BLaER1 treated with 17β-estradiol and CSF1 and Interleukin-3, amounts not matched to agents 10 nM and 100 nM (cell line): ENCODE results near the gene HIBCH.
"Not testable (repeated sequence)": the region's sequence is repeated elsewhere in the genome, so short reads cannot be mapped to it uniquely, and the experiment has no call there.

ENCODE experiments used
- H3K27ac ChIP-seq, 11 experiments: shearing (Covaris generic); formaldehyde crosslinking; 2 replicates each; pipeline ENCODE4 v1.8.1; 2022
- H3K27me3 ChIP-seq, 11 experiments: shearing (Covaris generic); formaldehyde crosslinking; 2 replicates each; pipeline ENCODE4 v1.8.1; 2022
- H3K36me3 ChIP-seq, 11 experiments: shearing (Covaris generic); formaldehyde crosslinking; 2 replicates each; pipeline ENCODE4 v1.8.1; 2022
- H3K4me1 ChIP-seq, 10 experiments: shearing (Covaris generic); formaldehyde crosslinking; 2 replicates each; pipeline ENCODE4 v1.8.1; 2022
- H3K4me2 ChIP-seq, 11 experiments: shearing (Covaris generic); formaldehyde crosslinking; 2 replicates each; pipeline ENCODE4 v1.8.1; 2022
- H3K4me3 ChIP-seq, 10 experiments: shearing (Covaris generic); formaldehyde crosslinking; 2 replicates each; pipeline ENCODE4 v1.8.1; 2022
- H3K9ac ChIP-seq, 11 experiments: shearing (Covaris generic); formaldehyde crosslinking; 2 replicates each; pipeline ENCODE4 v1.8.1; 2022
- H3K9me3 ChIP-seq, 11 experiments: shearing (Covaris generic); formaldehyde crosslinking; replicated peaks in 1 of 11; 2 replicates each; pipeline ENCODE4 v1.8.1; 2022
- H4K20me1 ChIP-seq, 11 experiments: shearing (Covaris generic); formaldehyde crosslinking; 2 replicates each; pipeline ENCODE4 v1.8.1; 2022
- Cebpa-rat ChIP-seq, 11 experiments: shearing (Covaris generic); IDR thresholded peaks; 2 replicates each; pipeline ENCODE4 v1.8.1; 2022

Gene HIBCH

DNA sequence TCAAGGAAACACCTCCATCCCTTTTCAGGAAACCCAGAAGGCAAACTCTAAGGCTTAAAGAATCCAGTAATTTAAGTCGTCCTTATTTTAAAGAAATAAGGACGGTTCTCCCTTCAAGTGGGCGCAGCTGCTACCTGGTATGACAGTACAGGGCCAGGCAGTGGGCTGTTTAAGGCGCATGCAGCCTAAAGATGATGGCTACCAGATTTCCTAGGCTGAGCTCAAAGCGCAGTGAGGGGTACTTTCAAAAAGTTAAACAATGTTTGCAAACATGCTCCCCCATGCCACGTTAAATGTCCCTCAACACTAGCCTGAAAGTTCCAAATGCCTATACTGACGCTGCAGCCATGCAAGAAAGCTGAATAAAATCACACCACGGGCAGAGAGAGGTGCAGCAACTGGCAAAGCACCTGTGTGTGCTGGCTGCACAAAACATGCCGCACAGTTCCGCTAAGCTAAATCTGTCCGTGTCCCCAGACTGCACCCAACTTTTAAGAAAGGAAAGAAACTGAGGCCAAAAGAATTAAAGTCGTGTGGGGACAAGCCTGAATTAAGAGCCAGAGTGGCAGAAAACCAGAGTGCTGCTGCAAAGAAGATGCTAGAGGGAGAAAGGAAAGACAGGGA is 583 bp downstream of the HIBCH start:
- no peak for TF ChIP-seq Cebpa-rat (IDR thresholded peaks at IDR 0.05)
- peak overlapping the region; percentile 70 to 95 (median 89) for H3K4me2 ChIP-seq
- no peaks in the 10 kb centered on the region for H3K36me3 ChIP-seq
- peak overlapping the region in 10 of 11 experiments; percentile 34 to 73 (median 62); a peak in 19 of 22 replicates for H3K27ac ChIP-seq
- H3K4me1 ChIP-seq, result peaks cover 31 to 46% (median 40%) of the 10 kb centered on the region in 10 experiments
- H3K9me3 ChIP-seq, result no peaks in the 10 kb centered on the region
- peak overlapping the region; percentile 59 to 80 (median 77) for H3K9ac ChIP-seq
- peaks cover 0 to 6% (median 0%) of the 10 kb centered on the region in 11 experiments; a peak in 3 of 22 replicates for H4K20me1 ChIP-seq
- H3K4me3 ChIP-seq, result peak overlapping the region; percentile 59 to 83 (median 68)
- no peaks in the 10 kb centered on the region for H3K27me3 ChIP-seq

GRCh38 chr2:190318514-190318913 is 1.1 kb downstream of the HIBCH start:
- 0 out of 22 replicates have a peak, but pooled peaks cover 0 to under 1% (median 0%) of the 10 kb centered on the region in 11 experiments for H3K36me3 ChIP-seq
- no peaks in the 10 kb centered on the region for H3K27me3 ChIP-seq
- H3K9ac ChIP-seq, result peak overlapping the region; percentile 59 to 80 (median 77); a peak in 21 of 22 replicates
- peaks cover 0 to 7% (median 0%) of the 10 kb centered on the region in 11 experiments; a peak in 3 of 22 replicates for H4K20me1 ChIP-seq
- peak overlapping the region in 1 of 11 experiments; percentile 12; a peak in 1 of 22 replicates for H3K27ac ChIP-seq
- peaks cover 31 to 46% (median 40%) of the 10 kb centered on the region in 10 experiments for H3K4me1 ChIP-seq
- peak overlapping the region; percentile 70 to 95 (median 89) for H3K4me2 ChIP-seq
- no peaks in the 10 kb centered on the region for H3K9me3 ChIP-seq
- TF ChIP-seq Cebpa-rat (IDR thresholded peaks at IDR 0.05), result no peak
- H3K4me3 ChIP-seq, result peak overlapping the region; percentile 59 to 83 (median 68)

DNA sequence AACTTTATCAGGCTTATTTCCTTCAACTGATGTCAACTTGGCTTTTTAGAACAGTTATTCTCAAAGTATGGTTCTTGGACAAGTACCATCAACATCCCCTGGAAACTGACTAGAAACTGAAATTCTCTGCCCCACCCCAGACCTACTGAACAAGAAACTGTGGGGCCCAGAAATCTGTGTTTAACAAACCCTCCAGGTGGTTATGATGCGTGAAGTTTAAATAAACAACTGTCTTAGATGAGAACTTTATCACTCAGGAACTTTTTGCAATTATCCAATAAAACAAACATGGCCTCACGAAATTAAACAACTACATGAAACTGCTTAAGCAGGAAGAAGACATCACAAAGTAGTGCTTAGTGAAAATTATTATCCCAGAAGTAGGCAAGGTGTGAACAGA is 4.4 kb downstream of the HIBCH start:
- Histone ChIP-seq H3K9ac (no peak overlapping the region), H3K4me2 (no peak overlapping the region), H3K9me3 (no peaks in the 10 kb centered on the region), H3K36me3 (peaks cover 2 to 23% (median 16%) of the 10 kb centered on the region in 11 experiments; a peak in 17 of 22 replicates), H3K27ac (no peak overlapping the region), H3K4me1 (peaks cover 25 to 37% (median 32%) of the 10 kb centered on the region in 10 experiments), H3K4me3 (no peak overlapping the region), H4K20me1 (peaks cover 0 to 11% (median 0%) of the 10 kb centered on the region in 11 experiments; a peak in 3 of 22 replicates), H3K27me3 (no peaks in the 10 kb centered on the region)
- TF ChIP-seq Cebpa-rat (IDR thresholded peaks at IDR 0.05), result no peak

DNA sequence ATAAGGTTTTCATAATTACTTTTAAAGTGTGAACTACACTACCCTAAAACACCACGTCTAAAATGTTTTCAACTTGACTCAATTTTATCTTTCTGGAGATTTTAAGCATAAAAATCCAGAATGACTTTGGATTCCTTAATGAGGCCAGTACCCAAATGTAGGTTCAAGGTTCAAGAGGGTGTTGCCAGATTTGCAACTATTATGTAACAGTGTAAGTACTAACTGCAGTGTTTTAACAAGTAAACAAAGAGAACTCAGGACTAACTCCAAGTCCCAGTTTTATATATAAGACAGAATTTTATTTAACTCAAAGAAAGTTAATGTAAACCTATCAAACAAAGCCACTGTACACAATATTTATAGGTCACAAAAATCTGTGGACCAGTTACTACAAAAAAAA is 5.7 kb downstream of the HIBCH start:
- H3K9ac ChIP-seq, result no peak overlapping the region
- H3K27ac ChIP-seq, result no peak overlapping the region
- H3K4me2 ChIP-seq, result no peak overlapping the region
- no peaks in the 10 kb centered on the region for H3K9me3 ChIP-seq
- H4K20me1 ChIP-seq, result peaks cover 0 to 11% (median 0%) of the 10 kb centered on the region in 11 experiments; a peak in 3 of 22 replicates
- H3K4me3 ChIP-seq, result no peak overlapping the region
- TF ChIP-seq Cebpa-rat (IDR thresholded peaks at IDR 0.05), result no peak
- peaks cover 13 to 35% (median 27%) of the 10 kb centered on the region in 11 experiments for H3K36me3 ChIP-seq
- peaks cover 22 to 31% (median 27%) of the 10 kb centered on the region in 10 experiments for H3K4me1 ChIP-seq
- no peaks in the 10 kb centered on the region for H3K27me3 ChIP-seq

- H3K4me1 ChIP-seq, result peaks cover 10 to 19% (median 14%) of the 10 kb centered on the region in 10 experiments
These were observed 7.0 kb downstream of the HIBCH start for GRCh38 chr2:190312635-190313025.

GRCh38 chr2:190311893-190312634 is 7.6 kb downstream of the HIBCH start:
- no peaks in the 10 kb centered on the region for H3K9me3 ChIP-seq
- no peaks in the 10 kb centered on the region for H3K27me3 ChIP-seq
- H3K4me1 ChIP-seq, result peaks cover 7 to 13% (median 10%) of the 10 kb centered on the region in 10 experiments; a peak in 19 of 20 replicates
- H3K36me3 ChIP-seq, result peaks cover 28 to 53% (median 43%) of the 10 kb centered on the region in 11 experiments
- TF ChIP-seq Cebpa-rat (IDR thresholded peaks at IDR 0.05), result no peak
- no peak overlapping the region for H3K9ac ChIP-seq
- H3K4me2 ChIP-seq, result no peak overlapping the region
- peaks cover 0 to 11% (median 0%) of the 10 kb centered on the region in 11 experiments; a peak in 4 of 22 replicates for H4K20me1 ChIP-seq
- H3K4me3 ChIP-seq, result no peak overlapping the region
- H3K27ac ChIP-seq, result no peak overlapping the region

More at GRCh38 chr2:190312635-190313025, 7.0 kb downstream of the HIBCH start:
- peaks cover 25 to 47% (median 37%) of the 10 kb centered on the region in 11 experiments for H3K36me3 ChIP-seq
- not testable (repeated sequence) for H3K4me3 ChIP-seq, H3K9ac ChIP-seq, H3K27ac ChIP-seq, H3K27me3 ChIP-seq, H3K9me3 ChIP-seq, H3K4me2 ChIP-seq
- peaks cover 0 to 11% (median 0%) of the 10 kb centered on the region in 11 experiments; a peak in 4 of 22 replicates for H4K20me1 ChIP-seq

DNA sequence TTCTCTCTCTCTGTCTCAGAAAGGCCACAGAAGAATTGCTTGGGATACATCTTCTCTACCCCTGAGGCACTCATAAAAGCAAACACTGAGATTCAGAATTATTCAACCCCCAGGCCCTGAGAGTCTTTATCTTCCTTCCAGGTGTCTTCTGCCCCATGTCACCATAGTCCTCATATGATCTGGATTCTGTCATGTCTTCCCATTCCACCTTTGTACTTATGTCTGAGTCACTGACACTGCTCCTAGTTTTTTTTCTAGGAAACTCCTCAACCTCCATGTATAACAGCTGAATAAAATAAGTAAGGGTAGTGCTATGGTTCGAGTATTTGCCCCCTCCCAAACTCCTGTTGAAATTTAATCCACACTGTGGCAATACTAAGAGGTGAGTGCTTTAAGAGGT is 11.6 kb downstream of the HIBCH start:
- H4K20me1 ChIP-seq, result peaks cover 0 to 5% (median 0%) of the 10 kb centered on the region in 11 experiments; a peak in 2 of 22 replicates
- peaks cover 30 to 76% (median 66%) of the 10 kb centered on the region in 11 experiments for H3K36me3 ChIP-seq
- H3K9me3 ChIP-seq, result no peaks in the 10 kb centered on the region
- H3K4me3 ChIP-seq, result no peak overlapping the region
- H3K27me3 ChIP-seq, result no peaks in the 10 kb centered on the region
- TF ChIP-seq Cebpa-rat (IDR thresholded peaks at IDR 0.05), result no peak
- H3K4me2 ChIP-seq, result no peak overlapping the region
- H3K27ac ChIP-seq, result no peak overlapping the region
- no peak overlapping the region for H3K9ac ChIP-seq
- H3K4me1 ChIP-seq, result no peaks in the 10 kb centered on the region

DNA sequence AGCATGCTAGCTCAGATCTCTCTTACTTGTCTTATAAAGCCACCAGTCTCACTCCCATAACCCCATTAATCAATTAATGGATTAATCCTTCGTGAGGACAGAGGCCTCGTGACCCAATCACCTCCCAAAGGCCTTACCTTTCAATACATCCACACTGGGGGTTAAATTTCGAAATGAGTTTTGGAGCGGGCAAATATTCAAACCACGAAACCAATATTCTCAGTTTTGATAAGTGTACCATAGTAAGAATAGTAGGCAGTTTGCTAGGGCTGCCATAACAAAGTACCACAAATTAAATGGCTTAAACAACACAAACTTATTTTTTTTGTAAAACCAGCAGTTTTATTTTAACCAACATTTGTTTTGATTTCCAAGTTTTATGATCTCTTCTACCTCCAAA is 15.2 kb downstream of the HIBCH start:
- no peak for TF ChIP-seq Cebpa-rat (IDR thresholded peaks at IDR 0.05)
- H3K9ac ChIP-seq, result no peak overlapping the region
- no peak overlapping the region for H3K27ac ChIP-seq
- peaks cover 42 to 84% (median 69%) of the 10 kb centered on the region in 11 experiments for H3K36me3 ChIP-seq
- H3K27me3 ChIP-seq, result no peaks in the 10 kb centered on the region
- H3K4me3 ChIP-seq, result no peak overlapping the region
- H3K9me3 ChIP-seq, result peaks cover 12 to 22% (median 16%) of the 10 kb centered on the region in 11 experiments
- H4K20me1 ChIP-seq, result peaks cover 0 to 5% (median 0%) of the 10 kb centered on the region in 11 experiments; a peak in 1 of 22 replicates
- no peak overlapping the region for H3K4me2 ChIP-seq
- peaks cover 0 to 8% (median 0%) of the 10 kb centered on the region in 10 experiments; a peak in 1 of 20 replicates for H3K4me1 ChIP-seq

GRCh38 chr2:190303647-190304046 is 16.0 kb downstream of the HIBCH start:
- Histone ChIP-seq H3K9me3 (peaks cover 12 to 22% (median 18%) of the 10 kb centered on the region in 11 experiments), H3K4me2 (no peak overlapping the region)

More at GRCh38 chr2:190303647-190304046, 16.0 kb downstream of the HIBCH start:
- Histone ChIP-seq H3K27me3 (no peaks in the 10 kb centered on the region), H3K9ac (no peak overlapping the region), H3K27ac (no peak overlapping the region), H3K36me3 (peaks cover 37 to 80% (median 65%) of the 10 kb centered on the region in 11 experiments), H3K4me1 (peaks cover 0 to 8% (median 0%) of the 10 kb centered on the region in 10 experiments; a peak in 1 of 20 replicates), H4K20me1 (peaks cover 0 to 5% (median 0%) of the 10 kb centered on the region in 11 experiments; a peak in 1 of 22 replicates), H3K4me3 (no peak overlapping the region)
- no peak for TF ChIP-seq Cebpa-rat (IDR thresholded peaks at IDR 0.05)
